MG63 (cell line): Measurements from ENCODE around the gene PKMYT1. TPM values are rescaled to one million over a fixed set of nuclear protein-coding genes. Genes with fewer than 3 reads are reported as not detected.

ENCODE experiments used
- DNase-seq: peaks from one replicate; pipeline ENCODE4 v3.0.0-alpha.2; 2020
- H3K27me3 ChIP-seq: fragments of 250-450 bp; sonication (Bioruptor Pico); 2 replicates; pipeline ENCODE4 v1.5.1; 2020; ENCODE audit warnings: mild to moderate bottlenecking, moderate library complexity
- H3K36me3 ChIP-seq: fragments of 250-450 bp; sonication (Bioruptor Pico); 2 replicates; pipeline ENCODE4 v1.5.1; 2020; ENCODE audit warnings: mild to moderate bottlenecking, moderate library complexity
- H3K4me3 ChIP-seq: fragments of 250-450 bp; sonication (Bioruptor Pico); 2 replicates; pipeline ENCODE4 v1.5.1; 2020; ENCODE audit warnings: mild to moderate bottlenecking, moderate library complexity
- H3K9me3 ChIP-seq: fragments of 250-450 bp; sonication (Bioruptor Pico); 2 replicates; pipeline ENCODE4 v1.5.1; 2020; ENCODE audit warnings: mild to moderate bottlenecking, moderate library complexity
- total RNA-seq: library from RNA; depleted of rRNA; stranded (reverse); fragments of >200 nt; shearing (Covaris generic); gene quantifications from 2 replicates; pipeline ENCODE4 v1.2.3, GENCODE V29; 2014; ENCODE audit warnings: low replicate concordance

The PKMYT1 gene
- total RNA-seq, 1 experiment from 2014 or later = 30.3 TPM

GRCh38 chr16:3021449-3022207 is 41.4 kb upstream of the PKMYT1 start:
- Histone ChIP-seq H3K9me3 (no peaks in the 10 kb centered on the region), H3K36me3 (peaks cover 39% of the 10 kb centered on the region), H3K27me3 (no peaks in the 10 kb centered on the region), H3K4me3 (peak overlapping the region; percentile 99)
- peak; percentile 100 for DNase-seq

DNA sequence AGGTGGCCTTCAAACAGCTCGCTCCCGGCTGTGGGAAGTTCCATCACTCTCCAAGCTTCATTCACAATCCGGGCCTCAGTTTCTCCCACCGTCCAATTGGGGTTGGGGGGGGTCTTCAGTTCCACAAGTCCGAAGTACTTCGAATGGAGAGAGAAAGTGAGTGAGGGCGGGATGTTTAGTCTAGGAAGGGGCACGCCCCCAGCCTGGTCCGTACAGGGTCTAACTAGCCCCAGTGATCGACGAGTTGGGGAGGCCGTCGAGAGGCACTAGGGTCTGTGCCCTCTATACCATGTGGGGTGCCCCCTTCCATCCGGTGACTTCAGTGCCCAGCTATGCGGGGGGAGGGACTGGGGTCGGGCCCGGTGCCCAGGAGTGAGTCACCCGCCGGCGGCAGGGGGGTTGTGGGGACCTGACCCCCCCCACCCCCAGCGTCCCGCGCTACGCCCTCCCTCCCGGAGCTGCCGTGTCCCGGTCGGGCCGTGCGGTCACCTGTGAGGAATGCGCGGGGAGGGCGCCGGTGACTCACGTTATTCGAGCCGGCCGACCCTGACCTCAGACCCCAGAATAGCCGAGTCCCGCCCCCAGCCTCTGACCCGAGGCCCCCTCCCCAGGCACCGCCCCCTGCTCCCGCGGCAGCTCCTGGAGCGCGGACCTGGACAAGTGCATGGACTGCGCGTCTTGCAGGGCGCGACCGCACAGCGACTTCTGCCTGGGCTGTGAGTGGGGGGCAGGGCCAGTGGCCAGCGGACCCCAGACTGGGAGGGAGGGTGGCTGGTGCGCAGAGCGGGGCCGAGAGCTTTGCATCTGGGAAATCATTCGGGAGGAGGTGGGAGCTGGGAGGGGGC is 40.6 kb upstream of the PKMYT1 start:
- H3K27me3 ChIP-seq = no peaks in the 10 kb centered on the region
- H3K9me3 ChIP-seq = no peaks in the 10 kb centered on the region
- H3K4me3 ChIP-seq = peak overlapping the region; percentile 99
- peaks cover 31% of the 10 kb centered on the region for H3K36me3 ChIP-seq
- peak; percentile 98 for DNase-seq

- peaks cover 25% of the 10 kb centered on the region for H3K36me3 ChIP-seq
- H3K4me3 ChIP-seq = peak within 1 kb of the TSS; percentile 99
- no peaks in the 10 kb centered on the region for H3K9me3 ChIP-seq
- peak; percentile 88 for DNase-seq
- H3K27me3 ChIP-seq = no peaks in the 10 kb centered on the region
Observed at GRCh38 chr16:3020247-3020603, 40.0 kb upstream of the PKMYT1 start, which contains the start of gene TNFRSF12A. TNFRSF12A (plus strand) TSS chr16:3020368; CDS start chr16:3020398, 30 bp downstream.

DNA sequence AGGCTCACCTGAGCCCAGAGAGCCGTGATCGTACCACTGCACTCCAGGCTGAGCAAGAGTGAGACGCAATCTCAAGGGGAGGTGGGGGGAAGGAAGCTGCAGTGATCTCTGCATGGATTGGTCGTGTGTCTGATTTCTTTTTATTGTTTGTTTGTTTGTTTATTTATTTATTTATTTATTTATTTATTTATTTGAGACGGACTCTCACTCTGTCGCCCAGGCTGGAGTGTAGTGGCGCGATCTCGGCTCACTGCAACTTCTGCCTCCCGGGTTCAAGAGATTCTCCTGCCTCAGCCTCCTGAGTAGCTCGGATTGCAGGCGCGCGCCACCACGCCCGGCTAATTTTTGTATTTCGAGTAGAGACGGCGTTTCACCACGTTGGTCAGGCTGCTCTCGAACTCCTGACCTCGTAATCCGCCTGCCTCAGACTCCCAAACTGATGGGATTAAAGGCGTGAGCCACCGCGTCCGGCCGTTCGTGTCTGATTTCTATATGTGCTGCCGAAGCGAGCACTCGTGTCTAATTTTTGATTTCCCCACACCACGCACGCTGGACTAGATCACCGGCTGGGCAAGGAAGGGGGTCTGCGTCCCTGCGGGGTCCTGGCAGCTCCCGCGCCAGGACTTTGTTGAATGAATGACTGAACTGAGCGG is 39.5 kb upstream of the PKMYT1 start:
- H3K4me3 ChIP-seq = peak overlapping the region; percentile 99
- H3K9me3 ChIP-seq = no peaks in the 10 kb centered on the region
- H3K36me3 ChIP-seq = peaks cover 23% of the 10 kb centered on the region
- DNase-seq = no peak
- no peaks in the 10 kb centered on the region for H3K27me3 ChIP-seq

GRCh38 chr16:3017794-3018506 is 37.7 kb upstream of the PKMYT1 start, which contains the start of gene CLDN6:
CLDN6 (minus strand) TSS chr16:3018183; CDS start chr16:3016021, 2,162 bp downstream.
- H3K27me3 ChIP-seq = no peaks in the 10 kb centered on the region
- no peak within 1 kb of the TSS for H3K4me3 ChIP-seq
- no peak for DNase-seq
- H3K36me3 ChIP-seq = peaks cover 22% of the 10 kb centered on the region
- no peaks in the 10 kb centered on the region for H3K9me3 ChIP-seq

GRCh38 chr16:3017344-3017743 is 37.1 kb upstream of the PKMYT1 start:
- Histone ChIP-seq H3K9me3 (no peaks in the 10 kb centered on the region), H3K4me3 (no peak overlapping the region), H3K36me3 (peaks cover 16% of the 10 kb centered on the region), H3K27me3 (no peaks in the 10 kb centered on the region)
- DNase-seq = no peak

GRCh38 chr16:3015865-3016521 is 35.7 kb upstream of the PKMYT1 start:
- Histone ChIP-seq H3K4me3 (no peak overlapping the region), H3K9me3 (no peaks in the 10 kb centered on the region), H3K36me3 (peaks cover 5% of the 10 kb centered on the region), H3K27me3 (no peaks in the 10 kb centered on the region)
- DNase-seq = no peak

DNA sequence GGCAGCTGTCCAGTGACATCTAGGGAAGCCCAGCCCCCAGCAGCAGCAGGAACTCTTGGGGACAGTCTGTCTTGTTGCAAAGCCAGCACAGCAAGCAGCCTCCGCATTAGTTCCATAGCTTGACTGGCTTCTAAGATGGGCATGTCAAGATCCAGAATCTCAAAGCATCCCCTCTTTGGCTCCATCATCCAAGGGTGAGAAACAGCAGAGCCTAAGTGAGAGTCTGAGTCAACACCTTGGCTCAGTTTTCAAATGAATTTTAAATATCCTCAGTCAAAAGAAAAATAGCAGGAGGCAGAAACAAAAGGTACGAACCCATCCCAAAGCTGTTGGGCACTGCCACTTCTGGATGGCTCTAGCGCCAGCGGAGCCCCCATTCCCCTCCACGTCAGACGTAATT is 34.7 kb upstream of the PKMYT1 start:
- no peak for DNase-seq
- no peak overlapping the region for H3K4me3 ChIP-seq
- no peaks in the 10 kb centered on the region for H3K36me3 ChIP-seq
- H3K9me3 ChIP-seq = no peaks in the 10 kb centered on the region
- H3K27me3 ChIP-seq = no peaks in the 10 kb centered on the region

DNA sequence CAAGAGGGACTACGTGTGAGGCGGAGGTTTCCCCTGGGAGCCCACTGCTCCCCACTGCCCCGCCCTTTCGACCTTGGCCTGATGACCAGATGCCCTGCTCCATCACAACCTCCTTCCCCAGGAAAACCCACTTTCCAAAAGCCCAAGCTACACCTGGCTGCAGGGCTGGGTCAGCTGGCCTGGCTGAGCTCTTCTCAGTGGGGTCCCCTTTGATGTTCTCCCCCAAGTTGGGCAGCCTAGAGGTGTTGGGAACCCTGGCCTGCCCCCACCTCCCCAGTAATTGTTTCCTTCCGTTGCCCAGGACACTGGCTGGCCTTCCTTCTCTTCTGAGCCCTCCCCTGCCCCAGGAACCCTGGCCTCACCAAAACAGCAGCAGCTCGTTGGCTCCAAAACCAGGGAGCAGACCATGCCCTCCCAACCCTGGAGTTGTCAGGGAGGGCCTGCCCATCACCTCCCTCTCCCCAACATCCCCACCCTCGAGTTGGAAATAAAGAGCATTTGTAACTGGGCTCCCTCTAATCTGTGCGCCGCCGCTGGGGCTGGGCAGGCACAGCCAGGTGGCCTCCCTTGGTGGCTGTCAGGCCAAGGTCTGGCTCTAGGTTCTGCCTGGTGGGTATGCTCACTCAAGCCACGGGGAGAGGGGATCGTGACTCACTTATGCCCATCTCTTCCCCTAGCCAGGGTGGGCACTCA is 33.9 kb upstream of the PKMYT1 start:
- DNase-seq = no peak
- H3K36me3 ChIP-seq = no peaks in the 10 kb centered on the region
- no peak overlapping the region for H3K4me3 ChIP-seq
- H3K9me3 ChIP-seq = no peaks in the 10 kb centered on the region
- no peaks in the 10 kb centered on the region for H3K27me3 ChIP-seq

DNA sequence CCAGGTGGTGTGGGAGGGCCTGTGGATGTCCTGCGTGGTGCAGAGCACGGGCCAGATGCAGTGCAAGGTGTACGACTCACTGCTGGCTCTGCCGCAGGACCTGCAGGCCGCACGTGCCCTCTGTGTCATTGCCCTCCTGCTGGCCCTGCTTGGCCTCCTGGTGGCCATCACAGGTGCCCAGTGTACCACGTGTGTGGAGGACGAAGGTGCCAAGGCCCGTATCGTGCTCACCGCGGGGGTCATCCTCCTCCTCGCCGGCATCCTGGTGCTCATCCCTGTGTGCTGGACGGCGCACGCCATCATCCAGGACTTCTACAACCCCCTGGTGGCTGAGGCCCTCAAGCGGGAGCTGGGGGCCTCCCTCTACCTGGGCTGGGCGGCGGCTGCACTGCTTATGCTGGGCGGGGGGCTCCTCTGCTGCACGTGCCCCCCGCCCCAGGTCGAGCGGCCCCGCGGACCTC is 33.3 kb upstream of the PKMYT1 start:
- H3K9me3 ChIP-seq = no peaks in the 10 kb centered on the region
- H3K4me3 ChIP-seq = no peak overlapping the region
- H3K36me3 ChIP-seq = no peaks in the 10 kb centered on the region; the same call in 1 of the 2 replicates
- DNase-seq = no peak
- no peaks in the 10 kb centered on the region for H3K27me3 ChIP-seq

DNA sequence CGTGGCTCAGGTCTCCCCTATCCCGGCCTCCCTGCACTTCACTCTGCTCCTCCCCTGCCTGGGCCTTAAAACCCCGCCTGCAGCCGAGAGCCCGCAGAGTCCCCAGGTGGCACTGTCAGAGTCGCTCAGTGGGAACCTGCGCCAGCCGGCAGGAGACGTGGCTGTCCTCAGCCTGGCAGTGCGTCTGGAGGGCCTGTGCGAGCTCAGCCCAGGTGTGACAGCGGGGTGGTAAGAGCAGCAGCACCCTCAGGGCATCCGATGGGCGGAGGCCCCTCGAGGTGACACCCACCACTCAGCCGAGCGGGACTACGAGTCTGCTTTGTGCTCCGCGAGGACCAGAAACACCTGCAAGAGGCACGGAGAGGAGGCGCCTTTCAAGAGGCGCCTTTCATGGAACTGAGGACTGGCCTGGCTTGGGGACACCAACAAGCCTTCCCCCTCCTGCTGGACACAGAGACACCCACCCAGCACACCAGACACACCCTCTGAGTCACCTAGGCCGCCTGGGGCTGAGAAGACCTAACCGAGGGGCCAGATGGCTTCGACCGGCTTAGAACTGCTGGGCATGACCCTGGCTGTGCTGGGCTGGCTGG is 32.7 kb upstream of the PKMYT1 start, which contains the start of gene CLDN9:
Gene CLDN9 (plus strand): TSS at position 96 of the 593 bp plus-strand sequence. CDS start 440 bp downstream, at position 536.
- no peak for DNase-seq
- Histone ChIP-seq H3K4me3 (no peak within 1 kb of the TSS), H3K9me3 (no peaks in the 10 kb centered on the region), H3K36me3 (no peaks in the 10 kb centered on the region; the same call in 1 of the 2 replicates), H3K27me3 (no peaks in the 10 kb centered on the region)

DNA sequence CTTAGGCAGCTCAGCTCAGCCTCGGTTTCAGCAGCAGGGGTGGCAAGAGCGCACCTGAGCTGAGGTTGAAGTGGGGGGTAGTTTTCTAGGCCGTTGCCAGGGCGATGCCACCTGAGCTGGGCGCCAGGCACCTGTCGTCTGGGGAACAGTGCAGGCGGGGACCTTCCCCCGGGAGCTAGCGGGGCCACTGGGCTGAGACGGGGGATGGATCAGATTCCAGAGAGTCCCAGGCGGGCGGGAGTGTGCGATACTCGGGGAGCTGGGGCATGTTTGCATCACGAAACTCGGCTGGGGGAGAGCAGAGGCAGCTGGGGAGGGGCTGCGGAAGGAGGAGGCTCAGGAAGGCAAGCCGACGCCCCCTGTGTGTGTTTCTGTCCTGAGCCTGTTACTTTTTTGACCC is 32.0 kb upstream of the PKMYT1 start:
- H3K27me3 ChIP-seq = no peaks in the 10 kb centered on the region
- no peak for DNase-seq
- H3K4me3 ChIP-seq = no peak overlapping the region
- no peaks in the 10 kb centered on the region; the same call in 1 of the 2 replicates for H3K36me3 ChIP-seq
- no peaks in the 10 kb centered on the region for H3K9me3 ChIP-seq

GRCh38 chr16:3010510-3010909 is 30.3 kb upstream of the PKMYT1 start:
- Histone ChIP-seq H3K4me3 (no peak overlapping the region), H3K36me3 (peaks cover 9% of the 10 kb centered on the region), H3K9me3 (no peaks in the 10 kb centered on the region), H3K27me3 (no peaks in the 10 kb centered on the region)
- no peak for DNase-seq

DNA sequence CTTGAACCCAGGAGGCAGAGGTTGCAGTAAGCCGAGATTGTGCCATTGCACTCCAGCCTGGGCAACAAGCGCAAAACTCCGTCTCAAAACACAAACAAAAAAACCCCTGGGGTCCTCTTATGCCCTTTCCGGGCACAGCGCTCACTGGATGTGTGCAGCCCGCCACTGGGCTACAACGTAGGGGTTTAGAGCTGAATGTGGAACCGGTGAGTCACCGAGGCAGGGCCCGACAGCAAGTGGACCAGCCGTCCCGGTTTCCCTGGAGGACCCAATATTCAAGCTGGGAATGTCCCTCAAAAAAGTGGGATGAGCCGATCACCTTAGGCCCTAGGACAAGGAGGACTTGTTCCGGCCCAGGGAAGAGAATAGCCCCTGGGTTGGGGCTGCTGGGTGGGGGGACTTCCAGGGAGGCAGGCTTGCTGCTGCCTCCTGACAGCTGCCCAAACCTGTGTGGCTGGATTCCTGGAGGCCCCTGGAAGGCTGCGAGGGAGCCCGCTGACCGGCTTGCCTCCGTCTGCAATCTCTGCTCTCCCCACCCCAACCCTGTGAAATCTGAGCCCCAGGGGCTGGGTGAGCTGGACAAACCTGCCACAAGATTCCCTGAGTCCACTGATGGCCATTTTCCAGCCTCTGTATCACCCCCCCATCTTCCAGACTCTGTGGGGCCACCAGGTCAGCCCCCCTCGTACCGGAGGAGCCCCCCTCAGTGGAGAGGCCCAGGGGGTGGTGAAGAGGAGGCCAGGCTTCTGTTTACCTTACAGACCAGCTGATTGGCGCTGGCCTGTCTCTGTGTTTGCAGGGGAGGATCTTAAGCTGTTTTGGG is 29.5 kb upstream of the PKMYT1 start:
- H3K36me3 ChIP-seq = peaks cover 9% of the 10 kb centered on the region
- no peaks in the 10 kb centered on the region for H3K9me3 ChIP-seq
- no peaks in the 10 kb centered on the region for H3K27me3 ChIP-seq
- DNase-seq = no peak
- H3K4me3 ChIP-seq = no peak overlapping the region
